HCT116 (cell line): ENCODE measurements around the gene PSME1. TPM values are rescaled to one million over a fixed set of nuclear protein-coding genes. Genes with fewer than 3 reads are reported as not detected.

Experiments used
- ATAC-seq: fragments of 200-7000 bp; cut with Tn5 transposase; 2 replicates; pipeline ENCODE4 v1.9.1; 2020; ENCODE audit warnings: mild to moderate bottlenecking, moderate library complexity
- BruUV-seq: library from RNA; stranded (reverse); fragments of 400-500 nt; replicated peaks from 2 replicates; lab custom pipeline; 2021; lab: Mats Ljungman, UMichigan
- CTCF ChIA-PET: fragments of 300-600 bp; sonication (Branson Sonifier 250); formaldehyde crosslinking; loops from one replicate; lab custom pipeline; 2021; ENCODE audit warnings: antibody characterized with exemption; lab: Charles Lee
- POLR2A ChIA-PET: fragments of 300-600, 350-600 bp; sonication (Branson Sonifier 250); formaldehyde crosslinking; loops from one replicate; lab custom pipeline; 2021; ENCODE audit warnings: antibody characterized with exemption; lab: Charles Lee
- RAD21 ChIA-PET, 2 experiments: fragments of 300-600 bp; sonication (Branson Sonifier 250); formaldehyde crosslinking; loops; one replicate each; lab custom pipeline; 2023; ENCODE audit warnings: low total read pairs in 2 of 2; ENCODE audit not compliant: uncharacterized antibody in 2 of 2, unreplicated experiment in 2 of 2, low non-redundant PET in 1 of 2; lab: Charles Lee
- DNase-seq: peaks from one replicate; pipeline ENCODE4 v3.0.0-alpha.2; 2010; ENCODE audit warnings: low read depth, low spot score
- H2AFZ ChIP-seq: fragments of 200-600 bp; shearing (Covaris generic), sonication (generic); 2 replicates; pipeline ENCODE4 v1.6.1; 2017; ENCODE audit warnings: low read depth, mixed run types, mixed read lengths, antibody characterized with exemption, low read length; ENCODE audit not compliant: poor library complexity, severe bottlenecking
- H3K27ac ChIP-seq: 2 replicates; pipeline ENCODE4 v1.5.1; 2012; ENCODE audit warnings: low read depth, low read length
- H3K27me3 ChIP-seq: fragments of 200-600 bp; sonication (generic); 2 replicates; pipeline ENCODE4 v1.6.1; 2016; ENCODE audit warnings: mixed run types, low read length, mixed read lengths; ENCODE audit not compliant: insufficient read depth
- H3K36me3 ChIP-seq, 2 experiments: fragments of 200-500 bp in 1 of 2; fragments of 200-600 bp in 1 of 2; sonication (Bioruptor generic) in 1 of 2; sonication (generic) in 1 of 2; 2 replicates each; pipeline versions ENCODE4 v1.5.1 to v1.6.1; 2014 to 2016; ENCODE audit warnings: low read length in 2 of 2, inconsistent platforms in 1 of 2, mixed read lengths in 1 of 2, mixed run types in 1 of 2; ENCODE audit not compliant: insufficient read depth in 2 of 2, control insufficient read depth in 1 of 2
- H3K4me1 ChIP-seq, 2 experiments: fragments of 200-600 bp in 1 of 2; sonication (generic) in 1 of 2; 2 replicates each; pipeline versions ENCODE4 v1.5.1 to v1.6.1; 2012 to 2017; ENCODE audit warnings: low read length in 2 of 2, inconsistent platforms in 1 of 2, mild to moderate bottlenecking in 1 of 2, mixed read lengths in 1 of 2, mixed run types in 1 of 2, moderate library complexity in 1 of 2; ENCODE audit not compliant: insufficient read depth in 2 of 2, control insufficient read depth in 1 of 2
- H3K4me2 ChIP-seq: fragments of 200-600 bp; sonication (generic); 2 replicates; pipeline ENCODE4 v1.6.1; 2017; ENCODE audit warnings: mixed run types, low read length, mixed read lengths
- H3K4me3 ChIP-seq, 2 experiments: fragments of 200-600 bp in 1 of 2; sonication (generic) in 1 of 2; replicated peaks in 1 of 2; 2 replicates each; pipeline ENCODE4 v1.5.1; 2011 to 2016; ENCODE audit warnings: low read length in 2 of 2, control low read depth in 1 of 2, low read depth in 1 of 2, mild to moderate bottlenecking in 1 of 2, mixed read lengths in 1 of 2, mixed run types in 1 of 2
- H3K79me2 ChIP-seq: fragments of 200-600 bp; sonication (generic); 2 replicates; pipeline ENCODE4 v1.6.1; 2017; ENCODE audit warnings: mild to moderate bottlenecking, mixed run types, low read length, moderate library complexity, mixed read lengths; ENCODE audit not compliant: insufficient read depth
- H3K9ac ChIP-seq: fragments of 200-600 bp; sonication (generic); 2 replicates; pipeline ENCODE4 v1.6.1; 2016; ENCODE audit warnings: low read length, mixed read lengths
- H3K9me2 ChIP-seq: fragments of 200-600 bp; sonication (generic), shearing (Covaris generic); 2 replicates; pipeline ENCODE4 v1.6.1; 2017; ENCODE audit warnings: mixed run types, mild to moderate bottlenecking, moderate library complexity; ENCODE audit not compliant: insufficient read depth
- H3K9me3 ChIP-seq, 2 experiments: fragments of 200-500 bp in 1 of 2; fragments of 200-600 bp in 1 of 2; sonication (Bioruptor generic) in 1 of 2; sonication (generic) in 1 of 2; 2 replicates each; pipeline ENCODE4 v1.6.1; 2014 to 2017; ENCODE audit warnings: low read length in 2 of 2, mixed read lengths in 2 of 2, inconsistent platforms in 1 of 2, low read depth in 1 of 2, mild to moderate bottlenecking in 1 of 2, mixed run types in 1 of 2, moderate library complexity in 1 of 2; ENCODE audit not compliant: control insufficient read depth in 1 of 2, insufficient read depth in 1 of 2
- H4K20me1 ChIP-seq: fragments of 200-600 bp; sonication (generic), shearing (Covaris generic); 2 replicates; pipeline ENCODE4 v1.6.1; 2017; ENCODE audit warnings: mixed run types, mild to moderate bottlenecking, moderate library complexity; ENCODE audit not compliant: insufficient read depth
- EGR1 ChIP-seq: IDR thresholded peaks from 2 replicates; pipeline ENCODE4 v1.6.1; 2012; ENCODE audit warnings: low read depth
- ELF1 ChIP-seq: IDR thresholded peaks from 2 replicates; pipeline ENCODE4 v1.6.1; 2012; ENCODE audit warnings: low read depth, borderline replicate concordance
- EZH2phosphoT487 ChIP-seq: fragments of 200-600 bp; IDR thresholded peaks from 2 replicates; pipeline ENCODE4 v1.6.1; 2018; ENCODE audit warnings: antibody characterized with exemption, borderline replicate concordance
- FOSL1 ChIP-seq: IDR thresholded peaks from 2 replicates; pipeline ENCODE4 v1.6.1; 2012; ENCODE audit warnings: low read depth
- POLR2AphosphoS5 ChIP-seq: IDR thresholded peaks from 2 replicates; pipeline ENCODE4 v1.6.1; 2011; ENCODE audit warnings: mild to moderate bottlenecking, low read depth, low read length, moderate library complexity
- intact Hi-C: fragments of 100-400 bp; cut with micrococcal nuclease; formaldehyde crosslinking; loops from 2 replicates; pipeline ENCODE4 v1.10.0; 2022
- total RNA-seq: library from RNA; stranded (reverse); gene quantifications from one replicate; pipeline ENCODE4 v1.2.1, GENCODE V29; 2021; ENCODE audit not compliant: unreplicated experiment

PSME1 gene
- total RNA-seq, 1 experiment from 2014 or later: 174 TPM

DNA sequence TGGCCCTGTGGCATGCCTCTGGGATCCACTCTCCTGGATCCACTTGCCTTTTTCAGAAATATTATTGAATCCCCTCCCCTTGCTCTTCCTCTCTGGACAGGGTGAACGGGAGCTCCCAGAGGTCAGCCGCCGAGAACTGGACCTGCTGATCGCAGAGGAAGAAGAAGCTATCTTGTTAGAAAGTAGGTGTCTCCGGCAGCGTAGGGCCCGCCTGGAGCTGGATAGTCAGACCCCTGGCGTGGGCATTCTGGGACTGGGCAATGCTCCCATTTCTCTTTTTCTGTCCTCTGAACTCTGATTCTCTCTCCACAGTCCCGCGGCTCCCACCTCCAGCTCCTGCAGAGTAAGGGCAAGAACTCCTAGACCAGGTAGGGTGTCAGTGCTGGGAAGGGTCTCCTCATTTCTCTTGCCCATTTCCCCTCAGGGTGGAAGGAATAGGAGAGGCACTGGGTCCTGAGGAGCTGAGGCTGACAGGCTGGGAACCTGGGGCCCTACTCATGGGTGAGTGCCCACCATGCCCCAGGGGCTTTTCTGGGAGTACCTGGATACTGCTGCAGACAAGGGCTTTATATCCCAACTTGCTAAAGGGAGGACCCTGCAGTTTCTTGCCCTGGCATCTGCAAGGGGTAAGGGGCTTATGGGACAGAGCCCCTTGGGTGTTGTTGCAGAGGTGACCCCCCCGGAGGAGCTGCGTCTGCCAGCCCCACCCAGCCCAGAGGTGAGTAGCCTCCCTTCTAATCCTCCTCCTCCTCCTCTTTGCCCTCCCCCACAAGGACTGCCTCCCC lies 41.2 kb downstream of the PSME1 start:
- ATAC-seq: 0 out of 2 replicates have a peak, but pooled peaks have one; percentile 5
- Histone ChIP-seq H3K9ac (no peak overlapping the region), H3K27ac (no peak overlapping the region), H2AFZ (no peak overlapping the region), H3K79me2 (no peaks in the 10 kb centered on the region), H3K27me3 (no peaks in the 10 kb centered on the region), H3K9me3 (no peaks in the 10 kb centered on the region), H3K4me2 (no peak overlapping the region), H3K9me2 (no peaks in the 10 kb centered on the region), H4K20me1 (no peaks in the 10 kb centered on the region), H3K36me3 (peaks cover 16 to 21% of the 10 kb centered on the region in 2 experiments; a peak in 3 of 4 replicates), H3K4me3 (no peak overlapping the region), H3K4me1 (no peaks in the 10 kb centered on the region)
- no TSS peak for BruUV-seq
- RAD21 ChIA-PET: no interaction called here
- intact Hi-C loops: no loop called here
- POLR2A ChIA-PET: no interaction called here
- CTCF ChIA-PET: no interaction called here
- no peak for DNase-seq
- TF ChIP-seq POLR2AphosphoS5 (no peak), EGR1 (no peak), FOSL1 (no peak), EZH2phosphoT487 (no peak)

DNA sequence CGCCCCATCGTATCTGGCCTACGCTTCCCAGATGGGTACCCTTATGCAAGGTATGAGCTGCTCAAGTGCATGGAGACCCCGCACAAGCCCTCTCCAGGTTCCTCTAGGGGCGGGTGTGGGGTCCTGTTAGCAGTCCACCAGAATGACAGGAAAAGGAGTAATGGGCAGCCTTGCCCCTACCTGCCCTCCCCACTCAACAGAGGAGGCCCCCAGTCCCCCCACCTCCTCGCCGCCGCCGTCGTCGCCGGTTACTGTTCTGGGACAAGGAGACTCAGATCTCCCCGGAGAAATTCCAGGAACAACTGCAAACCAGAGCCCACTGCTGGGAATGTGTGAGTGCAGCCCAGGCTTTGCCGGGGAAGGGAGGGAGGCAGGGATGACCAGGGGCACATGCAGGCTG lies 41.9 kb downstream of the PSME1 start:
- Histone ChIP-seq H2AFZ (no peak overlapping the region), H3K36me3 (peaks cover 16 to 27% of the 10 kb centered on the region in 2 experiments; a peak in 3 of 4 replicates), H3K9ac (no peak overlapping the region), H3K4me3 (no peak overlapping the region), H3K79me2 (no peaks in the 10 kb centered on the region), H3K9me2 (no peaks in the 10 kb centered on the region), H3K4me1 (no peaks in the 10 kb centered on the region), H3K9me3 (no peaks in the 10 kb centered on the region), H3K27me3 (no peaks in the 10 kb centered on the region), H3K4me2 (no peak overlapping the region), H3K27ac (no peak overlapping the region), H4K20me1 (no peaks in the 10 kb centered on the region)
- RAD21 ChIA-PET: no interaction called here
- ATAC-seq: peak; percentile 14; the same call in 1 of the 2 replicates
- TF ChIP-seq ELF1: no peak
- intact Hi-C loops: no loop called here
- POLR2A ChIA-PET: no interaction called here
- CTCF ChIA-PET: no interaction called here
- no peak for DNase-seq
- no TSS peak for BruUV-seq
